WTC11 (cell line): Measurements from ENCODE around the gene ZFP90. TPM values are rescaled to one million over a fixed set of nuclear protein-coding genes. Genes with fewer than 3 reads are reported as not detected.

ENCODE experiments used
- ATAC-seq: fragments of 200-7000 bp; cut with Tn5 transposase; 2 replicates; pipeline ENCODE4 v1.10.0; 2021; ENCODE audit warnings: mild to moderate bottlenecking, moderate library complexity
- CTCF ChIA-PET: fragments of 300-600 bp; sonication (Branson Sonifier 250); formaldehyde crosslinking; loops from one replicate; lab custom pipeline; 2021; ENCODE audit warnings: antibody characterized with exemption; lab: Charles Lee
- POLR2A ChIA-PET: fragments of 350-600 bp; sonication (Branson Sonifier 250); formaldehyde crosslinking; loops from one replicate; lab custom pipeline; 2021; ENCODE audit warnings: antibody characterized with exemption; lab: Charles Lee
- DNase-seq: peaks from one replicate; pipeline ENCODE4 v3.0.0; 2021; ENCODE audit warnings: low spot score
- H3K27ac Mint-ChIP-seq: 2 replicates; pipeline ENCODE4 v1.8.0; 2021; ENCODE audit warnings: mixed read lengths
- H3K27me3 Mint-ChIP-seq: 2 replicates; pipeline ENCODE4 v1.8.0; 2021; ENCODE audit warnings: low read depth, mild to moderate bottlenecking, moderate library complexity, mixed read lengths
- H3K36me3 Mint-ChIP-seq: 2 replicates; pipeline ENCODE4 v1.8.0; 2021; ENCODE audit warnings: mixed read lengths
- H3K4me1 Mint-ChIP-seq: 2 replicates; pipeline ENCODE4 v1.8.0; 2022; ENCODE audit warnings: mixed read lengths
- H3K4me3 Mint-ChIP-seq: 2 replicates; pipeline ENCODE4 v1.8.0; 2021; ENCODE audit warnings: mild to moderate bottlenecking, moderate library complexity, mixed read lengths
- H3K9me3 Mint-ChIP-seq: 2 replicates; pipeline ENCODE4 v1.8.0; 2021; ENCODE audit warnings: mixed read lengths
- AFF4 ChIP-seq: sonication (generic); formaldehyde crosslinking; IDR thresholded peaks from 2 replicates; pipeline ENCODE4 v1.8.1; 2023; ENCODE audit warnings: mild to moderate bottlenecking, missing genetic modification reagents, borderline replicate concordance
- AR ChIP-seq: fragments of 250-450 bp; sonication (Bioruptor Pico); IDR thresholded peaks from 2 replicates; pipeline ENCODE4 v1.9.0; 2021; ENCODE audit warnings: mild to moderate bottlenecking
- ATF1 ChIP-seq: sonication (generic); formaldehyde crosslinking; IDR thresholded peaks from 2 replicates; pipeline ENCODE4 v1.8.1; 2023; ENCODE audit warnings: mild to moderate bottlenecking, moderate library complexity, missing genetic modification reagents
- ATF6 ChIP-seq: sonication (generic); formaldehyde crosslinking; IDR thresholded peaks from 2 replicates; pipeline ENCODE4 v1.8.1; 2023; ENCODE audit warnings: mild to moderate bottlenecking, missing genetic modification reagents
- FOXJ3 ChIP-seq: sonication (generic); formaldehyde crosslinking; IDR thresholded peaks from 2 replicates; pipeline ENCODE4 v1.9.0; 2021; ENCODE audit warnings: missing genetic modification reagents, mild to moderate bottlenecking, borderline replicate concordance
- GABPB1 ChIP-seq: sonication (generic); formaldehyde crosslinking; IDR thresholded peaks from 2 replicates; pipeline ENCODE4 v1.8.1; 2023; ENCODE audit warnings: mild to moderate bottlenecking, missing genetic modification reagents
- GRHL2 ChIP-seq: fragments of 250-450 bp; sonication (Bioruptor Pico); IDR thresholded peaks from 2 replicates; pipeline ENCODE4 v1.8.0; 2022; ENCODE audit warnings: mild to moderate bottlenecking, moderate library complexity; ENCODE audit not compliant: insufficient replicate concordance, severe bottlenecking
- GTF2I ChIP-seq: fragments of 250-450 bp; sonication (Bioruptor Pico); conservative IDR thresholded peaks from 2 replicates; pipeline ENCODE4 v1.4.0; 2021; ENCODE audit warnings: mild to moderate bottlenecking
- HMGA2 ChIP-seq: fragments of 250-450 bp; sonication (Bioruptor Pico); IDR thresholded peaks from 2 replicates; pipeline ENCODE4 v1.4.0; 2021; ENCODE audit warnings: mild to moderate bottlenecking, moderate library complexity
- IRF2 ChIP-seq: sonication (generic); formaldehyde crosslinking; IDR thresholded peaks from 2 replicates; pipeline ENCODE4 v1.8.0; 2022; ENCODE audit warnings: low read depth, missing genetic modification reagents, borderline replicate concordance
- JAZF1 ChIP-seq: fragments of 250-450 bp; sonication (Bioruptor Pico); IDR thresholded peaks from 2 replicates; pipeline ENCODE4 v1.9.0; 2021; ENCODE audit warnings: moderate library complexity, mild to moderate bottlenecking, inconsistent platforms
- JUN ChIP-seq: sonication (generic); formaldehyde crosslinking; IDR thresholded peaks from 2 replicates; pipeline ENCODE4 v1.8.0; 2023; ENCODE audit warnings: mild to moderate bottlenecking, missing genetic modification reagents
- NFATC4 ChIP-seq: fragments of 250-450 bp; sonication (Bioruptor Pico); IDR thresholded peaks from 2 replicates; pipeline ENCODE4 v1.9.0; 2021; ENCODE audit warnings: mild to moderate bottlenecking
- NR2C2 ChIP-seq: sonication (generic); formaldehyde crosslinking; IDR thresholded peaks from 2 replicates; pipeline ENCODE4 v1.8.0; 2022; ENCODE audit warnings: mild to moderate bottlenecking, missing genetic modification reagents
- NR3C1 ChIP-seq: sonication (generic); formaldehyde crosslinking; conservative IDR thresholded peaks from 2 replicates; pipeline ENCODE4 v1.8.1; 2023; ENCODE audit warnings: low read depth, mild to moderate bottlenecking, missing genetic modification reagents
- RORB ChIP-seq: fragments of 250-450 bp; sonication (Bioruptor Pico); IDR thresholded peaks from 2 replicates; pipeline ENCODE4 v1.9.0; 2021; ENCODE audit warnings: mild to moderate bottlenecking
- SMAD4 ChIP-seq: sonication (generic); formaldehyde crosslinking; IDR thresholded peaks from 2 replicates; pipeline ENCODE4 v1.8.0; 2022; ENCODE audit warnings: mild to moderate bottlenecking, missing genetic modification reagents
- STAT6 ChIP-seq: sonication (generic); formaldehyde crosslinking; conservative IDR thresholded peaks from 2 replicates; pipeline ENCODE4 v1.8.1; 2023; ENCODE audit warnings: mild to moderate bottlenecking, low read depth, missing genetic modification reagents, moderate library complexity
- TEAD1 ChIP-seq: sonication (generic); formaldehyde crosslinking; IDR thresholded peaks from 2 replicates; pipeline ENCODE4 v1.8.0; 2022; ENCODE audit warnings: mild to moderate bottlenecking, missing genetic modification reagents
- USF1 ChIP-seq: sonication (generic); formaldehyde crosslinking; IDR thresholded peaks from 2 replicates; pipeline ENCODE4 v1.8.0; 2022; ENCODE audit warnings: mild to moderate bottlenecking, missing genetic modification reagents
- ZMAT4 ChIP-seq: fragments of 250-450 bp; sonication (Bioruptor Pico); IDR thresholded peaks from 2 replicates; pipeline ENCODE4 v1.9.0; 2021; ENCODE audit warnings: mild to moderate bottlenecking
- total RNA-seq: library from RNA; stranded (reverse); gene quantifications from 3 replicates; pipeline ENCODE4 v1.2.3, GENCODE V29; 2021

Gene ZFP90
- total RNA-seq, 1 experiment from 2014 or later: 21.7 TPM

GRCh38 chr16:68526782-68527145 lies 12.3 kb upstream of the ZFP90 start:
- TF ChIP-seq NR2C2 (no peak), SMAD4 (CRISPR knock-in tag) (no peak), GTF2I (CRISPR knock-in tag) (no peak), JAZF1 (CRISPR knock-in tag) (no peak), ATF6 (no peak), AFF4 (no peak), HMGA2 (CRISPR knock-in tag) (no peak), TEAD1 (CRISPR knock-in tag) (no peak), GABPB1 (no peak), USF1 (CRISPR knock-in tag) (no peak), IRF2 (CRISPR knock-in tag) (no peak), GRHL2 (CRISPR knock-in tag) (no peak), RORB (CRISPR knock-in tag) (no peak), ATF1 (CRISPR knock-in tag) (no peak), FOXJ3 (CRISPR knock-in tag) (no peak), ZMAT4 (CRISPR knock-in tag) (no peak), NFATC4 (no peak), JUN (CRISPR knock-in tag) (no peak)
- no peak overlapping the region for H3K27ac Mint-ChIP-seq
- POLR2A ChIA-PET: no interaction called here
- H3K9me3 Mint-ChIP-seq: peaks cover 15% of the 10 kb centered on the region
- H3K4me3 Mint-ChIP-seq: no peak overlapping the region
- H3K4me1 Mint-ChIP-seq: peaks cover 15% of the 10 kb centered on the region
- H3K36me3 Mint-ChIP-seq: no peaks in the 10 kb centered on the region
- H3K27me3 Mint-ChIP-seq: peaks cover 39% of the 10 kb centered on the region
- CTCF ChIA-PET: interaction anchor here (1.3 to 4.7 kb wide), 6 partner anchors 16 to 162 kb away, joined by 3 to 27 read pairs (median 8); partner anchors contain the start of gene CDH3
- DNase-seq (no peak), ATAC-seq (no peak)

GRCh38 chr16:68528233-68528632 lies 10.9 kb upstream of the ZFP90 start:
- POLR2A ChIA-PET: interaction anchor here (0.6 kb wide), 1 partner anchor 89 kb away, joined by 3 read pairs; no protein-coding TSS in a partner anchor
- DNase-seq: no peak
- H3K4me1 Mint-ChIP-seq: peaks cover 15% of the 10 kb centered on the region
- CTCF ChIA-PET: interaction anchor here (0.8 to 4.7 kb wide), 21 partner anchors 7 to 604 kb away, joined by 3 to 74 read pairs (median 6); partner anchors contain the start of genes CDH1, CDH3, CHTF8 and SMPD3
- ATAC-seq: no peak
- H3K9me3 Mint-ChIP-seq: peaks cover 15% of the 10 kb centered on the region
- no peak overlapping the region for H3K4me3 Mint-ChIP-seq
- H3K36me3 Mint-ChIP-seq: no peaks in the 10 kb centered on the region
- H3K27me3 Mint-ChIP-seq: peaks cover 46% of the 10 kb centered on the region
- TF ChIP-seq STAT6 (CRISPR knock-in tag) (no peak), AR (CRISPR knock-in tag) (no peak), NR3C1 (CRISPR knock-in tag) (no peak)
- TF ChIP-seq, all 79 proteins: peak for 0
- no peak overlapping the region for H3K27ac Mint-ChIP-seq
